GM12878 (cell line): ENCODE results near the gene PTGR2. TPM values are rescaled to one million over a fixed set of nuclear protein-coding genes. Genes with fewer than 3 reads are reported as not detected.

ENCODE experiments used
- ATAC-seq: fragments of 200-7000 bp; cut with Tn5 transposase; 3 replicates; pipeline ENCODE4 v1.9.1; 2020; ENCODE audit warnings: mild to moderate bottlenecking, moderate library complexity
- BruUV-seq: library from RNA; stranded (reverse); fragments of 400-500 nt; replicated peaks from 2 replicates; lab custom pipeline; 2021; lab: Mats Ljungman, UMichigan
- CTCF ChIA-PET: fragments of 300-600 bp; sonication (Branson Sonifier 250); formaldehyde crosslinking; extraction: SDS; loops from one replicate; lab custom pipeline; 2021; ENCODE audit warnings: inconsistent platforms; lab: Yijun Ruan, JAX
- POLR2A ChIA-PET: fragments of 350-600 bp; formaldehyde crosslinking; extraction: SDS; loops from one replicate; lab custom pipeline; 2021; ENCODE audit warnings: inconsistent platforms; lab: Charles Lee
- RAD21 ChIA-PET: fragments of 300-600 bp; sonication (Branson Sonifier 250); formaldehyde crosslinking; loops from one replicate; lab custom pipeline; 2023; ENCODE audit warnings: antibody characterized with exemption; ENCODE audit not compliant: unreplicated experiment; lab: Charles Lee
- SMC1A ChIA-PET: fragments of 300-600 bp; sonication (Branson Sonifier 250); formaldehyde crosslinking; loops from one replicate; lab custom pipeline; 2023; ENCODE audit not compliant: unreplicated experiment, uncharacterized antibody; lab: Charles Lee
- DNase-seq: peaks from one replicate; pipeline ENCODE4 v3.0.0-alpha.2; 2011; ENCODE audit warnings: low read depth, low spot score
- FAIRE-seq: peaks from 3 replicates; lab custom pipeline; 2011; peaks lifted over from hg19 to GRCh38; lab: Jason Lieb, UNC
- H2AFZ ChIP-seq: 2 replicates; pipeline ENCODE4 v1.6.0; 2011; ENCODE audit warnings: low read depth, low read length, control low read depth; ENCODE audit not compliant: control insufficient read depth
- H3K27ac ChIP-seq: 2 replicates; pipeline ENCODE4 v1.5.1; 2011; ENCODE audit warnings: control low read depth; ENCODE audit not compliant: control insufficient read depth, insufficient read depth
- H3K27me3 ChIP-seq, 2 experiments: replicated peaks in 1 of 2; 2 replicates each; pipeline versions ENCODE4 v1.6.0 to v1.6.1; 2011; ENCODE audit warnings: low read length in 1 of 2; ENCODE audit not compliant: control insufficient read depth in 2 of 2, insufficient read depth in 2 of 2
- H3K36me3 ChIP-seq, 2 experiments: 2 replicates each; pipeline ENCODE4 v1.5.1; 2011; ENCODE audit warnings: low read length in 1 of 2; ENCODE audit not compliant: control insufficient read depth in 2 of 2, insufficient read depth in 2 of 2
- H3K4me1 ChIP-seq: 2 replicates; pipeline ENCODE4 v1.6.1; 2011; ENCODE audit warnings: mild to moderate bottlenecking, low read length, moderate library complexity, mixed read lengths; ENCODE audit not compliant: control insufficient read depth, insufficient read depth
- H3K4me2 ChIP-seq: 2 replicates; pipeline ENCODE4 v1.6.0; 2011; ENCODE audit warnings: control low read depth; ENCODE audit not compliant: control insufficient read depth, insufficient read depth
- H3K4me3 ChIP-seq: fragments of 200-600 bp; sonication (generic); 2 replicates; pipeline ENCODE4 v1.5.1; 2016
- H3K79me2 ChIP-seq: 2 replicates; pipeline ENCODE4 v1.6.0; 2011; ENCODE audit warnings: low read length; ENCODE audit not compliant: control insufficient read depth, insufficient read depth
- H3K9ac ChIP-seq: 2 replicates; pipeline ENCODE4 v1.8.0; 2011; ENCODE audit warnings: low read length, control low read depth, mixed read lengths; ENCODE audit not compliant: control insufficient read depth, insufficient read depth
- H3K9me3 ChIP-seq: replicated peaks from 3 replicates; pipeline ENCODE4 v1.5.1; 2011; ENCODE audit warnings: mild to moderate bottlenecking, low read length; ENCODE audit not compliant: control insufficient read depth, insufficient read depth
- H4K20me1 ChIP-seq: 2 replicates; pipeline ENCODE4 v1.6.0; 2011; ENCODE audit not compliant: control insufficient read depth, insufficient read depth
- ATF7 ChIP-seq: fragments of 450-650 bp; IDR thresholded peaks from 2 replicates; pipeline ENCODE4 v1.6.1; 2016; ENCODE audit warnings: low read depth, mild to moderate bottlenecking
- BCLAF1 ChIP-seq: fragments of 450-650 bp; IDR thresholded peaks from 2 replicates; pipeline ENCODE4 v1.6.1; 2017; ENCODE audit warnings: antibody characterized with exemption, mild to moderate bottlenecking, moderate library complexity
- MTA2 ChIP-seq: fragments of 450-650 bp; IDR thresholded peaks from 2 replicates; pipeline ENCODE4 v1.6.1; 2016; ENCODE audit warnings: low read depth, mild to moderate bottlenecking, moderate library complexity
- RAD21 ChIP-seq: IDR thresholded peaks from 2 replicates; pipeline ENCODE4 v1.6.1; 2011; ENCODE audit warnings: mild to moderate bottlenecking, low read depth, low read length, moderate library complexity; ENCODE audit not compliant: insufficient read depth
- RAD51 ChIP-seq: fragments of 450-650 bp; IDR thresholded peaks from 2 replicates; pipeline ENCODE4 v1.6.1; 2016; ENCODE audit warnings: moderate library complexity, mild to moderate bottlenecking, inconsistent platforms
- RB1 ChIP-seq: fragments of 450-650 bp; formaldehyde crosslinking; IDR thresholded peaks from 2 replicates; pipeline ENCODE4 v1.6.1; 2017; ENCODE audit warnings: mild to moderate bottlenecking, borderline replicate concordance
- TCF3 ChIP-seq: IDR thresholded peaks from 2 replicates; pipeline ENCODE4 v1.6.1; 2012; ENCODE audit warnings: low read depth, mild to moderate bottlenecking, low read length, borderline replicate concordance; ENCODE audit not compliant: insufficient read depth
- TCF7 ChIP-seq: IDR thresholded peaks from 2 replicates; pipeline ENCODE4 v1.6.1; 2014; ENCODE audit warnings: antibody characterized with exemption, borderline replicate concordance
- YY1 ChIP-seq: IDR thresholded peaks from 2 replicates; pipeline ENCODE4 v1.6.1; 2011; ENCODE audit warnings: low read depth, mild to moderate bottlenecking, low read length
- ZNF622 ChIP-seq: fragments of 450-650 bp; IDR thresholded peaks from 2 replicates; pipeline ENCODE4 v1.6.1; 2017; ENCODE audit warnings: mild to moderate bottlenecking, inconsistent platforms
- WGBS: methylation state at CpG from one replicate; pipeline ENCODE4 v1.1.6; 2016; ENCODE audit warnings: low lambda C conversion rate; ENCODE audit not compliant: insufficient replicate concordance, insufficient coverage; ENCODE audit errors: missing lambda C conversion rate; 5-methylcytosine and 5-hydroxymethylcytosine counted together
- in situ Hi-C: fragments of 300-500 bp; cut with MboI; formaldehyde crosslinking; loops from 9 replicates; pipeline ENCODE4 v1.14.3; 2018; ENCODE audit warnings: mixed read lengths
- intact Hi-C: fragments of 100-400 bp; cut with micrococcal nuclease; formaldehyde crosslinking; loops from one replicate; pipeline ENCODE4 v1.14.2; 2022; ENCODE audit not compliant: unreplicated experiment
- polyA plus RNA-seq, 11 experiments: library from polyadenylated mRNA; depleted of rRNA in 4 of 11; unstranded in 6 of 11; stranded (reverse) in 5 of 11; fragments of >200 nt; fragmentation: Nextera tagmentation in 4 of 11; fragmentation: Illumina TruSeq in 1 of 11; extraction: Ambion mirVana in 4 of 11; extraction: Trizol in 1 of 11; gene quantifications; 1 replicate in 1 of 11; 2 replicates in 10 of 11; pipeline versions ENCODE4 v1.2.1 to v1.2.3, GENCODE V29; 2011 to 2016; ENCODE audit warnings: inconsistent platforms in 2 of 11, missing spikeins in 2 of 11, low read depth in 1 of 11
- total RNA-seq, 4 experiments: library from RNA; depleted of rRNA in 3 of 4; stranded (reverse); fragments of >200 nt in 3 of 4; fragmentation: Illumina TruSeq in 1 of 4; extraction: Trizol in 1 of 4; gene quantifications; 2 replicates each; pipeline versions ENCODE4 v1.2.1 to v1.2.3, GENCODE V29; 2013 to 2021

PTGR2 gene
- total and polyA plus RNA-seq, 10 of the 15 experiments (the other 5 are each of a cell fraction or from before 2014, with no cell fraction given), result 3.3 to 12.8 (median 8.4) TPM

DNA sequence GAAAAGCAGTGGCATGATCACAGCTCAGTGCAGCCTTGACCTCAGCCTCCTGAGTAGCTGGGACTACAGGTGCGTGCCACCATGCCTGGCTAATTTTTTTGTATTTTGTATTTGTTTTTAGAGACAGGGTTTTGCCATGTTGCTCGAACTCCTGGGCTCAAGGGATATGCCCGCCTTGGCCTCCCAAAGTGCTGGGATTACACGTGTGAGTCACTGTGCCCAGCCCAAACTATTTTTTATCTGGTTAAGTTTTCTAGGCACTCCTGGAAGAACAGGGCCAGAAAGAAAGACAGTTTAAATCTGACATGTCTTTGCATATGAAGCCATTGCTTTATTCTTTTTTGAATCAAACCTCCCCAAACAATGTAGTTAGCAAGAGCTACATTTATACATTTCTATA, 27.5 kb upstream of the PTGR2 start:
- intact Hi-C loops, result no loop called here
- ATAC-seq (no peak), FAIRE-seq (no peak), DNase-seq (no peak)
- no peaks in the 10 kb centered on the region; the same call in 1 of the 2 replicates for H3K79me2 ChIP-seq
- H3K27me3 ChIP-seq, result no peaks in the 10 kb centered on the region
- 85% methylated on average over 4 of the region's 4 CpGs for WGBS
- ChIA-PET CTCF (interaction anchor here (1.0 to 15.7 kb wide), 9 partner anchors 15 to 213 kb away, joined by 3 to 288 read pairs (median 10); partner anchors contain the start of gene PTGR2), RAD21 (interaction anchor here (1.0 to 7.2 kb wide), 8 partner anchors 37 to 217 kb away, joined by 3 to 97 read pairs (median 18); a partner anchor contains a TSS), POLR2A (interaction anchor here (0.6 to 1.0 kb wide), 6 partner anchors 40 to 321 kb away, joined by 3 to 8 read pairs (median 3); no protein-coding TSS in a partner anchor), SMC1A (interaction anchor here (0.9 to 10.7 kb wide), 10 partner anchors 28 to 94 kb away, joined by 3 to 155 read pairs (median 8); a partner anchor contains a TSS)
- no peak overlapping the region for H3K27ac ChIP-seq
- H4K20me1 ChIP-seq, result no peaks in the 10 kb centered on the region
- no peaks in the 10 kb centered on the region for H3K36me3 ChIP-seq
- no peak overlapping the region for H3K4me3 ChIP-seq
- no peak overlapping the region for H3K4me2 ChIP-seq
- no TSS peak for BruUV-seq
- H2AFZ ChIP-seq, result no peak overlapping the region
- no peaks in the 10 kb centered on the region; the same call in 1 of the 2 replicates for H3K4me1 ChIP-seq
- H3K9ac ChIP-seq, result no peak overlapping the region
- TF ChIP-seq RAD51 (no peak), YY1 (no peak), RB1 (no peak), ATF7 (no peak), TCF7 (no peak), RAD21 (no peak)
- H3K9me3 ChIP-seq, result no peaks in the 10 kb centered on the region
- in situ Hi-C loops, result no loop called here

GRCh38 chr14:73824536-73824935, 27.1 kb upstream of the PTGR2 start:
- in situ Hi-C loops (no loop called here), intact Hi-C loops (no loop called here)
- TF ChIP-seq BCLAF1, result no peak
- no peak for TF ChIP-seq MTA2
- no peak for TF ChIP-seq TCF3
- TF ChIP-seq ZNF622, result no peak
- no peak for TF ChIP-seq RAD21
- Histone ChIP-seq H3K9ac (no peak overlapping the region), H3K9me3 (no peaks in the 10 kb centered on the region), H3K27me3 (no peaks in the 10 kb centered on the region), H4K20me1 (no peaks in the 10 kb centered on the region), H3K4me3 (no peak overlapping the region), H2AFZ (no peak overlapping the region), H3K36me3 (no peaks in the 10 kb centered on the region), H3K79me2 (no peaks in the 10 kb centered on the region; the same call in 1 of the 2 replicates), H3K4me2 (no peak overlapping the region), H3K27ac (no peak overlapping the region), H3K4me1 (peaks cover 2% of the 10 kb centered on the region)
- ChIA-PET RAD21 (interaction anchor here (1.0 to 7.2 kb wide), 9 partner anchors 38 to 216 kb away, joined by 3 to 97 read pairs (median 23); a partner anchor contains a TSS), SMC1A (interaction anchor here (0.8 to 10.7 kb wide), 12 partner anchors 23 to 94 kb away, joined by 3 to 155 read pairs (median 6); a partner anchor contains a TSS), CTCF (interaction anchor here (1.0 to 15.7 kb wide), 12 partner anchors 11 to 213 kb away, joined by 3 to 288 read pairs (median 8); partner anchors contain the start of gene PTGR2), POLR2A (interaction anchor here (0.6 to 1.0 kb wide), 6 partner anchors 40 to 321 kb away, joined by 3 to 8 read pairs (median 3); no protein-coding TSS in a partner anchor)
- FAIRE-seq (no peak), DNase-seq (no peak), ATAC-seq (no peak)
- WGBS, result 82% methylated on average over 8 of the region's 8 CpGs
- BruUV-seq, result no TSS peak
